HEK293 (cell line): ENCODE measurements around the gene MS4A18.

Experiments
- CTCF ChIP-seq: fragments of 450-650 bp; formaldehyde crosslinking; IDR thresholded peaks from 2 replicates; pipeline ENCODE4 v1.5.1; 2016; ENCODE audit warnings: missing biosample characterization, missing genetic modification characterization
- MZF1 ChIP-seq: fragments of 450-650 bp; formaldehyde crosslinking; IDR thresholded peaks from 2 replicates; pipeline ENCODE4 v1.5.1; 2017; ENCODE audit warnings: missing biosample characterization, missing genetic modification characterization, borderline replicate concordance
- PRDM1 ChIP-seq: fragments of 450-650 bp; formaldehyde crosslinking; IDR thresholded peaks from 2 replicates; pipeline ENCODE4; 2016; ENCODE audit warnings: missing biosample characterization, missing genetic modification characterization
- TCF7L2 ChIP-seq: IDR thresholded peaks from 2 replicates; pipeline ENCODE4 v1.6.1; 2011; ENCODE audit warnings: low read depth, mild to moderate bottlenecking, inconsistent platforms, low read length, moderate library complexity, borderline replicate concordance
- YY1 ChIP-seq: fragments of 450-650 bp; formaldehyde crosslinking; IDR thresholded peaks from 2 replicates; pipeline ENCODE4 v1.5.1; 2018; ENCODE audit warnings: missing biosample characterization, missing genetic modification characterization
- ZNF121 ChIP-seq: fragments of 450-650 bp; formaldehyde crosslinking; IDR thresholded peaks from 2 replicates; pipeline ENCODE4 v1.5.1; 2016; ENCODE audit warnings: missing biosample characterization, missing genetic modification characterization
- ZNF239 ChIP-seq: fragments of 450-650 bp; formaldehyde crosslinking; IDR thresholded peaks from 2 replicates; pipeline ENCODE4 v1.5.1; 2016; ENCODE audit warnings: missing biosample characterization, missing genetic modification characterization
- ZNF280D ChIP-seq: fragments of 450-650 bp; formaldehyde crosslinking; IDR thresholded peaks from 2 replicates; pipeline ENCODE4 v1.5.1; 2016; ENCODE audit warnings: missing biosample characterization, missing genetic modification characterization
- ZNF610 ChIP-seq: fragments of 450-650 bp; formaldehyde crosslinking; IDR thresholded peaks from 2 replicates; pipeline ENCODE4 v1.5.1; 2016; ENCODE audit warnings: missing biosample characterization, missing genetic modification characterization, borderline replicate concordance

- TF ChIP-seq CTCF (tag by site-specific recombination) (no peak), ZNF239 (tag by site-specific recombination) (no peak), ZNF121 (no peak), YY1 (no peak), PRDM1 (tag by site-specific recombination) (no peak), ZNF610 (tag by site-specific recombination) (no peak), ZNF280D (tag by site-specific recombination) (no peak), TCF7L2 (no peak), MZF1 (tag by site-specific recombination) (no peak)
Measured at GRCh38 chr11:60691661-60692060, 32.9 kb upstream of the MS4A18 start.
